Left lung (tissue), 10 donors: Measurements from ENCODE around the gene SERPINB11. TPM values are rescaled to one million over a fixed set of nuclear protein-coding genes. Genes with fewer than 3 reads are reported as not detected.

Experiments
- ATAC-seq: fragments of 200-7000 bp; cut with Tn5 transposase; one replicate; pipeline ENCODE4 v1.9.1; 2020; ENCODE audit warnings: moderate library complexity
- DNase-seq, 4 donors: peaks; one replicate each; pipeline ENCODE4 v3.0.0-alpha.2; 2013 to 2020
- H3K27ac ChIP-seq, 2 donors: fragments of 200-600 bp; sonication (generic) in 1 of 2; one replicate each; pipeline versions ENCODE4 v1.5.0 to v1.8.0; 2020 to 2021
- H3K27me3 ChIP-seq, 2 donors: fragments of 200-600 bp; sonication (generic) in 1 of 2; one replicate each; pipeline versions ENCODE4 v1.5.0 to v1.8.0; 2020 to 2021
- H3K36me3 ChIP-seq, 2 donors: fragments of 200-600 bp; sonication (generic) in 1 of 2; one replicate each; pipeline versions ENCODE4 v1.5.0 to v1.8.0; 2020 to 2021
- H3K4me1 ChIP-seq, 2 donors: fragments of 200-600 bp; one replicate each; pipeline ENCODE4 v1.8.0; 2021
- H3K4me3 ChIP-seq, 2 donors: fragments of 200-600 bp; sonication (generic) in 1 of 2; one replicate each; pipeline versions ENCODE4 v1.5.0 to v1.8.0; 2020 to 2021; ENCODE audit warnings: mild to moderate bottlenecking in 1 of 2
- H3K9me3 ChIP-seq, 2 donors: fragments of 200-600 bp; sonication (generic) in 1 of 2; one replicate each; pipeline versions ENCODE4 v1.5.0 to v1.8.0; 2020 to 2021
- intact Hi-C, 2 donors: fragments of 100-400 bp; cut with DNase I; formaldehyde crosslinking; loops; one replicate each; pipeline versions ENCODE4 v1.11.2 to v1.14.2; 2022
- polyA plus RNA-seq, 6 donors: library from polyadenylated mRNA; unstranded; fragments of 120-200 nt; gene quantifications; one replicate each; pipeline ENCODE4 v1.2.1, GENCODE V29; 2013; ENCODE audit not compliant: insufficient read length in 6 of 6
- total RNA-seq, 2 donors: library from RNA; stranded (reverse); fragmentation: NEBNext Ultra II Directional; extraction: Animal tissue kit (Norgen Biotek cat#: 25700); gene quantifications; one replicate each; pipeline ENCODE4 v1.2.1, GENCODE V29; 2021
- TF ChIP-seq, protein P1 (sequence below), 2 donors: fragments of 200-600 bp; sonication (generic) in 1 of 2; IDR thresholded peaks; one replicate each; pipeline versions ENCODE4 v1.5.0 to v1.8.0; 2021; ENCODE audit warnings: antibody characterized with exemption in 2 of 2
- donor health status: DM: no; HTN: yes; CAD: no.
- donor health status: DM: no; HTN: no; CAD: no.

Gene SERPINB11
- total and polyA plus RNA-seq, 8 donors, result not detected

DNA sequence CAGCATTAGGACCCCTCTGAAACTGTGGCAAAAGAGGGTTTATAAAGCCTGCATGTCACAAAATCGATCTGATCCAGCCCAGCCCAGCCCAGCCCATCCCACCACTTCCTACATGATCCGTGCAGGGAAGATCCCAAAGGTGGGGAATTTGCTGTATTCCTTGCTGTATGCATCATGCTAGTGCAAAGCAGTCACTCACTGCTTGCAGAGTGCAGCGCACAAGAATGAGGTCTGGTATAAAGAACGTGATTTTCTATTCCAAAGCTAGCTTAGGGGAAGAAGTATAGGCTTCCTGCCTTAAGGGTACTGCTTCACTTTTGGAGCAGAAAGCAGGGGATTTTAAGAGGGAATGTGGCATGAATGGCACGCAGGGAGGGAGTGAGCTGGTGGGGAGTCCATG, 18.9 kb upstream of the SERPINB11 start:
- Histone ChIP-seq H3K27me3 (no peaks in the 10 kb centered on the region), H3K27ac (no peak overlapping the region), H3K9me3 (no peaks in the 10 kb centered on the region), H3K4me3 (no peak overlapping the region), H3K4me1 (no peaks in the 10 kb centered on the region), H3K36me3 (no peaks in the 10 kb centered on the region)
- intact Hi-C loops, result no loop called here
- TF ChIP-seq, protein P1, sequence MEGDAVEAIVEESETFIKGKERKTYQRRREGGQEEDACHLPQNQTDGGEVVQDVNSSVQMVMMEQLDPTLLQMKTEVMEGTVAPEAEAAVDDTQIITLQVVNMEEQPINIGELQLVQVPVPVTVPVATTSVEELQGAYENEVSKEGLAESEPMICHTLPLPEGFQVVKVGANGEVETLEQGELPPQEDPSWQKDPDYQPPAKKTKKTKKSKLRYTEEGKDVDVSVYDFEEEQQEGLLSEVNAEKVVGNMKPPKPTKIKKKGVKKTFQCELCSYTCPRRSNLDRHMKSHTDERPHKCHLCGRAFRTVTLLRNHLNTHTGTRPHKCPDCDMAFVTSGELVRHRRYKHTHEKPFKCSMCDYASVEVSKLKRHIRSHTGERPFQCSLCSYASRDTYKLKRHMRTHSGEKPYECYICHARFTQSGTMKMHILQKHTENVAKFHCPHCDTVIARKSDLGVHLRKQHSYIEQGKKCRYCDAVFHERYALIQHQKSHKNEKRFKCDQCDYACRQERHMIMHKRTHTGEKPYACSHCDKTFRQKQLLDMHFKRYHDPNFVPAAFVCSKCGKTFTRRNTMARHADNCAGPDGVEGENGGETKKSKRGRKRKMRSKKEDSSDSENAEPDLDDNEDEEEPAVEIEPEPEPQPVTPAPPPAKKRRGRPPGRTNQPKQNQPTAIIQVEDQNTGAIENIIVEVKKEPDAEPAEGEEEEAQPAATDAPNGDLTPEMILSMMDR (IDR thresholded peaks at IDR 0.05), result no peak
- DNase-seq (no peak), ATAC-seq (no peak)

DNA sequence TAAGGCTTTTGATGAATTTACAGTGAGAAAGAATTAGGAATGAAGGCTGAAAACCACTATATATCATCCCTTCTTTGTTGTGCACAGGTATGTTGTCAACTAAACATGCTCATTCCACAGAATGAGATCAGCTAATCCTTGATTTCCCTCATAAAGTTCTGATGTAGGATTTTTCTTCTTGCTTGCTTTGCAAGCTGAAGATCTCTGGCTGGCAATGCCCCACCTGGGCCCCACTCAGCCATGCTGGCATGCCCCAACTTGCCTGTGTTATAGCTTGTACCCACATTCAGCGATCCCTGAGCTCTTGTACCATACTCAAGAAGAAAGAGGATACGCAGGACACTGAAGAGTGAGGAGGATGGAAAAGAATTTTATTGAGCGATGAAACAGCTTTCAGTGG, 18.0 kb upstream of the SERPINB11 start:
- ATAC-seq (no peak), DNase-seq (no peak)
- Histone ChIP-seq H3K27ac (no peak overlapping the region), H3K9me3 (no peaks in the 10 kb centered on the region), H3K27me3 (no peaks in the 10 kb centered on the region), H3K4me1 (no peaks in the 10 kb centered on the region), H3K4me3 (no peak overlapping the region), H3K36me3 (no peaks in the 10 kb centered on the region)
- intact Hi-C loops, result no loop called here
- TF ChIP-seq, protein P1 (IDR thresholded peaks at IDR 0.05), result no peak

DNA sequence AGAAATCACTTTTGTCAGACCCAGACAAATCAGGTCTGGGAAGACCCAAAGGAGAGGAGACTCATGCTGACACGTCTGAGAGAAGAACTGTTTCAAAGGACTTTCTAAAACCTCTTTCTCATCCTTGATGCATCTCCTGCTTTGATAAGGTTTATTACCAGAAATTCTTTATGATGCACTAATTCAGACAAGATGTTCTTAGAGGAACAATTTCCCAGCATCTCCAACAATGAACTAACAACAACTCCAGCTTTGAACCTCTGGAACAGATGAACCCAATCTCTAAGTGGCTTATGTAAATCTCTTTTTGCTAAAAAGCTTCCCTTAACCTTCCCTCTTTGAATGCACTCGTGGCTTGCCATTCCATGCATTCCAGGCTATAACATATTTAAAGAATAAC, 15.9 kb upstream of the SERPINB11 start:
- intact Hi-C loops, result no loop called here
- Histone ChIP-seq H3K36me3 (no peaks in the 10 kb centered on the region), H3K27ac (no peak overlapping the region), H3K4me1 (no peaks in the 10 kb centered on the region), H3K4me3 (no peak overlapping the region), H3K27me3 (no peaks in the 10 kb centered on the region), H3K9me3 (peaks cover 0 to 4% of the 10 kb centered on the region in 2 donors)
- TF ChIP-seq, protein P1 (IDR thresholded peaks at IDR 0.05), result no peak
- no peak for ATAC-seq
- no peak for DNase-seq

DNA sequence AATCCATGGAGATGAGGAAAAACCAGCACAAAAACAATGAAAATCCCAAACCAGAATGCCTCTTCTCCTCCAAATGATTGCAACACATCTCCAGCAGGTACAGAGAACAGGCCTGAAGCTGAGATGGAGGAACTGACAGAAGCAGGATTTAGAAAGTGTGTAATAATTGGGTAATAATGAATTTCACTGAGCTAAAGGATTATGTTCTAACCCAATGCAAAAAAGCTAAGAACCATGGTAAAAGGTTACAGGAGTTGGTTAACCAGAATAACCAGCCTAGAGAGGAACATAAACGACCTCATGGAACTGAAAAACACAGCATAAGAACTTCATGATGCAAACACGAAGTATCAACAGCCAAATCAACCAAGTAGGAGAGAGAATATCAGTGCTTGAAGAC, 13.7 kb upstream of the SERPINB11 start:
- TF ChIP-seq, protein P1 (IDR thresholded peaks at IDR 0.05), result no peak
- Histone ChIP-seq H3K4me1 (no peaks in the 10 kb centered on the region), H3K27me3 (no peaks in the 10 kb centered on the region), H3K36me3 (no peaks in the 10 kb centered on the region), H3K4me3 (no peak overlapping the region), H3K27ac (no peak overlapping the region), H3K9me3 (peaks cover 0 to 4% of the 10 kb centered on the region in 2 donors)
- intact Hi-C loops, result no loop called here
- no peak for DNase-seq
- no peak for ATAC-seq

DNA sequence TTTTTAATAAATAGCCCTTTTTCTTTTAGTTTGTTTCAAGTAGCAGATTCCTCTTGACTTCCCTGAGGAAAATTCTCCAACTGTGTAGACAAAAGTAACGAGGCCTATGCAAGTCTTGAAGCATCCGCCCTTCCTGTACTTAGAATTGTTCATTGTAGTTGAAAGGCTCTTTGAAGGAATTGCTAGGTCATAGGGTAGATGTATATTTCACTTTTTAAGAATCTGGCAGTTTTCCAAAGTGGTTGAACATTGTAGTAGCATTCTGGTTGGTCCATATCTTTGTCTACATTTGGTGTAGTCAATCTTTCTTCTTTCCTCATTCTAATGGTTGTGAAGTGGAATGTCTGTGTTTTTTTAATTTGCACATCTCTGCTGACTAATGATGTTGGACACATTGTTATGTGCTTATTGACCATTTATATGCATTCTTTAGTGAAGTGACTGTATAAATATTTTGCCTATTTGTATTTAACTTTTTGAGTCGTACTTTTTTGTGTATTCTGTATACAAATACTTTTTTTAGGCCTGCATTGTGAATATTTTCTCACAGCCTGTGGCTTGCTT, 5.6 kb upstream of the SERPINB11 start:
- Histone ChIP-seq H3K4me3 (no peak overlapping the region), H3K9me3 (no peaks in the 10 kb centered on the region), H3K27me3 (no peaks in the 10 kb centered on the region), H3K36me3 (no peaks in the 10 kb centered on the region), H3K4me1 (no peaks in the 10 kb centered on the region), H3K27ac (no peak overlapping the region)
- DNase-seq, result no peak
- ATAC-seq, result no peak
- TF ChIP-seq, protein P1 (IDR thresholded peaks at IDR 0.05), result no peak
- intact Hi-C loops, result no loop called here
